CD4-positive, alpha-beta memory T cell (primary cell): ENCODE measurements around the gene ATR. TPM values are rescaled to one million over a fixed set of nuclear protein-coding genes. Genes with fewer than 3 reads are reported as not detected.
A peak's percentile ranks its signal among the peaks of the same experiment; 100 is the strongest.

Experiments
- CTCF ChIA-PET: fragments of 350-600 bp; sonication (Branson Sonifier 250); formaldehyde crosslinking; loops from one replicate; lab custom pipeline; 2021; ENCODE audit warnings: inconsistent platforms; ENCODE audit not compliant: partially characterized antibody; lab: Charles Lee
- POLR2A ChIA-PET: fragments of 350-600 bp; sonication (Branson Sonifier 250); formaldehyde crosslinking; loops from one replicate; lab custom pipeline; 2021; ENCODE audit not compliant: partially characterized antibody; lab: Charles Lee
- DNase-seq, 5 donors: peaks; one replicate each; pipeline versions ENCODE4 v3.0.0 to v3.0.0-alpha.2; 2020 to 2022; ENCODE audit warnings: mixed read lengths in 1 of 5
- H3K27ac ChIP-seq: one replicate; pipeline ENCODE4 v1.7.0; 2013; ENCODE audit warnings: low read depth, low read length
- H3K27me3 ChIP-seq: 2 replicates; pipeline ENCODE4 v1.7.0; 2013; ENCODE audit warnings: mild to moderate bottlenecking, low read length, moderate library complexity; ENCODE audit not compliant: insufficient read depth
- H3K36me3 ChIP-seq: 2 replicates; pipeline ENCODE4 v1.7.0; 2013; ENCODE audit warnings: mild to moderate bottlenecking, low read length, moderate library complexity; ENCODE audit not compliant: insufficient read depth
- H3K4me1 ChIP-seq: 2 replicates; pipeline ENCODE4 v1.7.0; 2013; ENCODE audit warnings: mild to moderate bottlenecking, low read length, moderate library complexity; ENCODE audit not compliant: insufficient read depth
- H3K4me3 ChIP-seq, 2 donors: one replicate each; pipeline ENCODE4 v1.7.0; 2013; ENCODE audit warnings: low read length in 2 of 2, mild to moderate bottlenecking in 1 of 2
- H3K9me3 ChIP-seq, 2 donors: one replicate each; pipeline ENCODE4 v1.7.0; 2013; ENCODE audit warnings: low read length in 2 of 2, control low read depth in 1 of 2; ENCODE audit not compliant: control insufficient read depth in 1 of 2
- H3K27ac Mint-ChIP-seq, 7 donors: one replicate each; pipeline ENCODE4 v1.8.0; 2020 to 2021; ENCODE audit warnings: mixed read lengths in 7 of 7, mild to moderate bottlenecking in 6 of 7, inconsistent platforms in 3 of 7, moderate library complexity in 3 of 7
- H3K27me3 Mint-ChIP-seq, 2 donors: one replicate each; pipeline ENCODE4 v1.8.0; 2020 to 2021; ENCODE audit warnings: mixed read lengths in 2 of 2
- H3K36me3 Mint-ChIP-seq, 2 donors: one replicate each; pipeline ENCODE4 v1.8.0; 2020 to 2021; ENCODE audit warnings: mixed read lengths in 2 of 2, inconsistent platforms in 1 of 2, mild to moderate bottlenecking in 1 of 2
- H3K4me1 Mint-ChIP-seq, 4 donors: one replicate each; pipeline ENCODE4 v1.8.0; 2020 to 2021; ENCODE audit warnings: mixed read lengths in 4 of 4, mild to moderate bottlenecking in 1 of 4
- H3K4me3 Mint-ChIP-seq, 8 donors: one replicate each; pipeline ENCODE4 v1.8.0; 2020 to 2021; ENCODE audit warnings: mixed read lengths in 8 of 8, mild to moderate bottlenecking in 7 of 8, moderate library complexity in 6 of 8, inconsistent platforms in 3 of 8
- H3K9me3 Mint-ChIP-seq, 8 donors: one replicate each; pipeline ENCODE4 v1.8.0; 2020 to 2021; ENCODE audit warnings: mixed read lengths in 8 of 8, mild to moderate bottlenecking in 5 of 8, inconsistent platforms in 3 of 8, moderate library complexity in 1 of 8
- intact Hi-C: fragments of 100-400 bp; cut with micrococcal nuclease; formaldehyde crosslinking; loops from one replicate; pipeline ENCODE4 v1.15.1; 2023
- polyA plus RNA-seq, 2 donors: library from polyadenylated mRNA; unstranded; fragments of 300-500 nt; fragmentation: Illumina TruSeq; gene quantifications; one replicate each; pipeline ENCODE4 v1.2.3, GENCODE V29; 2021
- total RNA-seq, 2 experiments: library from RNA; stranded (reverse); gene quantifications; one replicate each; pipeline ENCODE4 v1.2.3, GENCODE V29; 2021

ATR gene
- total and polyA plus RNA-seq, 4 experiments from 2014 or later = 4.3 to 45.6 (median 27.3) TPM

DNA sequence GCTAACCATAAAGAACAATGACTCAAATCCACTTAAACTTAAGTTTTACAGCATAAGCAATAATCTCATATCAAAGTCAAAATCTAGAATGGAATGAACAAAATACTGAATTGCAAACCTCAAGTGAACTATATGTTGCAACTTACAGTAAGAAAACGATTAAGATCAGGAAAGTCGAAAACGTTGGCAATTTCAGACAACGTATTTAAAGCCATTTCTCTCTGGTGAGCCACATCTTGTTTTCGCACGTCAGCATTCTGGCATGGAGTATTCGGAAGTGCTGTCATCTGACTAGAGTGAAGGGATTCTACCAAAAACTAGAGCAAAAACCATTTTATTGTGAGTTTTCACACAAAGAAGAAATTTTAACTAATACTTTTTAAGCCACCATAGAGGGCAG lies 28.5 kb downstream of the ATR start:
- peaks cover 42% of the 10 kb centered on the region for H3K36me3 ChIP-seq
- ChIA-PET CTCF (no interaction called here), POLR2A (no interaction called here)
- no peak overlapping the region for H3K27ac ChIP-seq
- Mint-ChIP-seq H3K4me3 (no peak overlapping the region), H3K36me3 (peaks cover 53% of the 10 kb centered on the region in 2 donors), H3K27ac (no peak overlapping the region), H3K27me3 (no peaks in the 10 kb centered on the region), H3K4me1 (peaks cover 0 to 2% (median 0%) of the 10 kb centered on the region in 4 donors), H3K9me3 (no peaks in the 10 kb centered on the region)
- H3K4me1 ChIP-seq = no peaks in the 10 kb centered on the region
- H3K27me3 ChIP-seq = no peaks in the 10 kb centered on the region
- no peak for DNase-seq
- H3K4me3 ChIP-seq = no peak overlapping the region
- H3K9me3 ChIP-seq = no peaks in the 10 kb centered on the region
- intact Hi-C loops = no loop called here

DNA sequence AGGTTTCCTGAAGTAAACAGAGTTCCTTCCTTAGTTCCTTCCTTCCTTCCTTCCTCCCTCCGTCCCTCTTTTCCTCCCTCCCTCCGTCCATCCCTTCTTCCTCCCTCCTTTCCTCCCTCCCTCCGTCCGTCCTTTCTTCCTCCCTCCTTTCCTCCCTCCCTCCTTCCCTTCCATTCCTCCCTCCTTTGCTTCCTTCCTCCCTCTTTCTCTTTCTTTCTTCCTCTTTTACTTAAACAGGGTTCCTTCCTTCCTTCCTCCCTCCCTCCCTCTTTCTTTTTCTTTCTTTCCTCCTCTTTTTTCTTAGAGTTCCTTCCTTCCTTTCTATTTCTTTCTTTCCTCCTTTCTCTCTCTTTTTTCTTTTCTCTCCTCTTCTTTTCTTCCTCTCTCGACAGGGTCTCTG lies 35.2 kb downstream of the ATR start:
- Histone ChIP-seq H3K27ac (no peak overlapping the region), H3K9me3 (no peaks in the 10 kb centered on the region), H3K27me3 (no peaks in the 10 kb centered on the region), H3K36me3 (peaks cover 12% of the 10 kb centered on the region), H3K4me3 (no peak overlapping the region), H3K4me1 (no peaks in the 10 kb centered on the region)
- Mint-ChIP-seq H3K9me3 (no peaks in the 10 kb centered on the region), H3K36me3 (peaks cover 23 to 37% of the 10 kb centered on the region in 2 donors), H3K4me1 (no peaks in the 10 kb centered on the region), H3K27ac (peak overlapping the region in 1 of 7 donors; percentile 65), H3K4me3 (no peak overlapping the region), H3K27me3 (no peaks in the 10 kb centered on the region)
- no peak for DNase-seq
- ChIA-PET POLR2A (no interaction called here), CTCF (no interaction called here)
- intact Hi-C loops = no loop called here

DNA sequence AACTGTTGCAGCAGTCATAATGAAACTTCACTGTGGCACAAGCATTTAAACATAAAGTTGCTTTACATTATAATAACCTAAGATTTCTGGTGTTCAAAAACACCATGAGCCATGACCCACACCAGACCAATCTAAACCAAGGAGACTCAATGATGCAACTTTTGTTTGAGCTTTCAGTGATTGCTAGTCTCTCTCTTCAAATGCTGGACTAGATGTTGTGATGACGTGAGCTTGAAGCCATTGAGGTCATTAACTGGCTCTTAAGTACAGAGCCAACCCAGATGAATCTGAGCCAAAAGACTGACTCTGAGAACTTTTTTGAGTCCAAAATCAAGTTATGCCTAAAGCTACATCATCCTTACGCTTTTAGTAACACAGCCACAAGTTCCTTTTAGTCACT lies 36.5 kb downstream of the ATR start:
- Histone ChIP-seq H3K27ac (no peak overlapping the region), H3K9me3 (no peaks in the 10 kb centered on the region), H3K36me3 (peaks cover 4% of the 10 kb centered on the region), H3K27me3 (no peaks in the 10 kb centered on the region), H3K4me3 (no peak overlapping the region), H3K4me1 (no peaks in the 10 kb centered on the region)
- Mint-ChIP-seq H3K27ac (no peak overlapping the region), H3K9me3 (no peaks in the 10 kb centered on the region), H3K27me3 (no peaks in the 10 kb centered on the region), H3K4me3 (no peak overlapping the region), H3K4me1 (no peaks in the 10 kb centered on the region), H3K36me3 (peaks cover 18 to 28% of the 10 kb centered on the region in 2 donors)
- POLR2A ChIA-PET = no interaction called here
- CTCF ChIA-PET = interaction anchor here (1.0 kb wide), 1 partner anchor 16 kb away, joined by 3 read pairs; no protein-coding TSS in a partner anchor
- no peak for DNase-seq
- intact Hi-C loops = no loop called here

DNA sequence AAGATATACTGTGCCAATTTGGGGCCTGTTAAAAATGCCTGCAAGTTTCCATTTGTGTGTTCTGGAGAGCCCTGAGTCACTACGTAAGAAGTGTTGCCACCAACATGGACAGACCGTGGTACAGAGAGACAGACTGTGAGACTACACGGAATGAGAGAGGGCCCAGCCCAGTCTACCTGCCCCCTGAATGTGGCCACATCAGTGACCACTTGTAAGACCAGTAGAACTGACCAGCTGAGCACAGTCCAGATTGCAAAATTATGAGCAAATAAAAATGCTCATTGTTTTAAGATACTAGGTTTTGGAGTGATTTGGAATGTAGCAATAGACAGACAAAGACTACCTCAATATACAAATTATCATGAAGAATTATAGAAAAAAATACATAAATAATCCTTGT lies 42.0 kb downstream of the ATR start:
- no peaks in the 10 kb centered on the region for H3K27me3 ChIP-seq
- H3K9me3 ChIP-seq = no peaks in the 10 kb centered on the region
- Mint-ChIP-seq H3K4me3 (no peak overlapping the region), H3K36me3 (peaks cover 47 to 57% of the 10 kb centered on the region in 2 donors), H3K4me1 (no peaks in the 10 kb centered on the region), H3K27me3 (no peaks in the 10 kb centered on the region), H3K9me3 (peaks cover 0 to 5% (median 1%) of the 10 kb centered on the region in 8 donors), H3K27ac (peak overlapping the region in 1 of 7 donors; percentile 43)
- H3K27ac ChIP-seq = no peak overlapping the region
- peaks cover 28% of the 10 kb centered on the region for H3K36me3 ChIP-seq
- H3K4me3 ChIP-seq = no peak overlapping the region
- intact Hi-C loops = no loop called here
- POLR2A ChIA-PET = no interaction called here
- no peaks in the 10 kb centered on the region for H3K4me1 ChIP-seq
- no peak for DNase-seq
- CTCF ChIA-PET = no interaction called here

DNA sequence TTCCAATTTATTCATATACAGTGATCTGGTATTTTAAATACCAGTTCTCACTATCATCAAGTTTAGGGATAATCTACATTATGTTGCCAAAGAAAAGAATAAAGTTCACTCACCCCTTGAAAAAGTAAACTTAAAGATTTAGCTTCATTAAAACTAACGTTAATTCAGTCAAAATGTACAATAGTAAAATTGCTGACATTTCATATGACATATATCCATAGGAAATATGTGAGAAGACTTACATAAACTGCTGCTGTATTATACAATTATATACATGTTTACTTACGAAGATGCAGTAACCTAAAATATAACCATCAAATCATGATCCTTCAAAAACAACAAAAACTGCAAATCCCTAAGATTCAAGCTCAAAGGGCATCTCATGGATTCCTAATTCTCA lies 44.0 kb downstream of the ATR start:
- H3K4me1 Mint-ChIP-seq = no peaks in the 10 kb centered on the region
- no peak for DNase-seq
- peaks cover 28% of the 10 kb centered on the region for H3K36me3 ChIP-seq
- ChIA-PET CTCF (no interaction called here), POLR2A (interaction anchor here (0.9 kb wide), 1 partner anchor 44 kb away, joined by 3 read pairs; the partner anchor contains the start of gene ATR)
- peaks cover 0 to 5% (median 1%) of the 10 kb centered on the region in 8 donors for H3K9me3 Mint-ChIP-seq
- no peak overlapping the region for H3K4me3 ChIP-seq
- H3K4me1 ChIP-seq = no peaks in the 10 kb centered on the region
- intact Hi-C loops = no loop called here
- no peaks in the 10 kb centered on the region for H3K27me3 ChIP-seq
- no peak overlapping the region for H3K27ac Mint-ChIP-seq
- H3K4me3 Mint-ChIP-seq = no peak overlapping the region
- no peaks in the 10 kb centered on the region for H3K9me3 ChIP-seq
- H3K27ac ChIP-seq = no peak overlapping the region
- H3K27me3 Mint-ChIP-seq = no peaks in the 10 kb centered on the region
- H3K36me3 Mint-ChIP-seq = peaks cover 54 to 57% of the 10 kb centered on the region in 2 donors

DNA sequence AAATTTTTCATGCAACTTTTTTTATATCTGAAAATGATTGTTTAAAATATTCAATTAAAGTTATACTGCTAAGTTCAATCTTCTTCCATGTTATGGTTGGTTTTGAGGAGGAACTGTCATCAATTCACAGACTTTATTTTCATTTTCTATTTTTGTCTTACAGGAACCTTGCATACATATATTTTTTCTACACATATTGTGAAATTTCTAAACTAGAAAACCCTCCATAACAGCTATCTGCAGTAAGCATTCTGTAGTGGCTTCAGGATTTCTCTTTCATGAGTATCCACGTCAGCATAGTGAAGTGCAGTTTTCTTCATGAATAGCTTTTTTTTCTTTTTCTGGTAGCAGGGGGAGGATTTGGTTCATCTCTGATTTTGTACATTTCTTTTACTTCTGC lies 48.2 kb downstream of the ATR start:
- Histone ChIP-seq H3K27ac (no peak overlapping the region), H3K9me3 (no peaks in the 10 kb centered on the region), H3K36me3 (peaks cover 18% of the 10 kb centered on the region), H3K4me1 (no peaks in the 10 kb centered on the region), H3K27me3 (no peaks in the 10 kb centered on the region), H3K4me3 (no peak overlapping the region)
- DNase-seq = no peak
- Mint-ChIP-seq H3K27me3 (no peaks in the 10 kb centered on the region), H3K27ac (peak overlapping the region in 1 of 7 donors; percentile 50), H3K4me1 (no peaks in the 10 kb centered on the region), H3K4me3 (no peak overlapping the region), H3K9me3 (peaks cover 0 to 5% (median 1%) of the 10 kb centered on the region in 8 donors), H3K36me3 (peaks cover 38 to 43% of the 10 kb centered on the region in 2 donors)
- intact Hi-C loops = no loop called here
- POLR2A ChIA-PET = no interaction called here
- CTCF ChIA-PET = no interaction called here

DNA sequence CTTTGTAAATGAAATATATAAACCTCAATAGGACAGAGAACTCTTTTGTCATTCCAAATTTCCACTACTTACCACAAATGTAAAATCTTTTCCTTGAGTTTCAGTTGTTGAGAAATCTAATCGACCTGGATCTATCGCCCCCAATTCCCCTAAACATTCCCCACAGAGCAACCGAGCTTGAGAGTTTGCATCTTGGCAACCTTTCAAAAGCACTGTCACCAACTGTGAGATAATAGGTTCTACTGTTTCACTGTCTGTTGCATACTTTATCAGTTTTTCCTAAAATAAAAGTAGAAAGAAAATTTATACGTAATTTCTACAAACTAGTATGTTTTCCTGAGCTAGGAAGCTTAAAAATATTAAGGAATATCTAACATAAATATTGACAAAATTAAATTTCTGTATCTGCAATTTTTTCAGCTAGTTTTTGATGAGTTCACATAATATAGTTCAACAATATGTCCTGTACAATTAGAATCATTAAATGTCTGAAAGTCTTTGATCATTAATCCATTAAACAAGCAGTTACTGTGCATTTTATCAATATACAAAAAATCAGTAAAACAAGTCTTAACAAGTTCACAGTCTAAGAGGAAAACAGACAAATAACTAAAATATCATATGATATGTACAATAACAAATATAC lies 54.5 kb downstream of the ATR start:
- H3K9me3 Mint-ChIP-seq = no peaks in the 10 kb centered on the region
- Histone ChIP-seq H3K36me3 (peaks cover 8% of the 10 kb centered on the region), H3K27ac (no peak overlapping the region), H3K27me3 (no peaks in the 10 kb centered on the region), H3K4me3 (no peak overlapping the region), H3K9me3 (no peaks in the 10 kb centered on the region), H3K4me1 (no peaks in the 10 kb centered on the region)
- H3K36me3 Mint-ChIP-seq = peaks cover 25 to 37% of the 10 kb centered on the region in 2 donors
- H3K4me1 Mint-ChIP-seq = no peaks in the 10 kb centered on the region
- no peaks in the 10 kb centered on the region for H3K27me3 Mint-ChIP-seq
- no peak for DNase-seq
- CTCF ChIA-PET = interaction anchor here (0.8 kb wide), 1 partner anchor 77 kb away, joined by 3 read pairs; no protein-coding TSS in a partner anchor
- POLR2A ChIA-PET = no interaction called here
- no peak overlapping the region for H3K4me3 Mint-ChIP-seq
- H3K27ac Mint-ChIP-seq = peak overlapping the region in 1 of 7 donors; percentile 86
- intact Hi-C loops = no loop called here
